ENCODE data around the gene GJB1. TPM values are rescaled to one million over a fixed set of nuclear protein-coding genes. Genes with fewer than 3 reads are reported as not detected.

GJB1 gene
- total and polyA plus RNA-seq, 9 of the 15 experiments (the other 6 are each of a cell fraction or from before 2014, with no cell fraction given): 0.11 TPM; not detected in 8

GRCh38 chrX:71250841-71251240 is 27.8 kb downstream of the GJB1 start (continued):
- TF ChIP-seq NKRF (IDR thresholded peaks at IDR 0.05; ENCODE audit: borderline replicate concordance) (no peak), STAT5A (IDR thresholded peaks at IDR 0.05; ENCODE audit: borderline replicate concordance, low read length) (no peak), ZNF561 (CRISPR knock-in tag; conservative IDR thresholded peaks at IDR 0.05) (no peak), ZMIZ1 (IDR thresholded peaks at IDR 0.05; ENCODE audit: low read depth in 2 of 2, low read length in 2 of 2) (no peak), NFYB (IDR thresholded peaks at IDR 0.05; ENCODE audit: extremely low read depth, insufficient read length) (no peak), PKNOX1 (IDR thresholded peaks at IDR 0.05) (no peak), ZFX (CRISPR knock-in tag; IDR thresholded peaks at IDR 0.05) (no peak)

Data from K562 (cell line).